Measurements from ENCODE around the gene YRDC.

YRDC gene

DNA sequence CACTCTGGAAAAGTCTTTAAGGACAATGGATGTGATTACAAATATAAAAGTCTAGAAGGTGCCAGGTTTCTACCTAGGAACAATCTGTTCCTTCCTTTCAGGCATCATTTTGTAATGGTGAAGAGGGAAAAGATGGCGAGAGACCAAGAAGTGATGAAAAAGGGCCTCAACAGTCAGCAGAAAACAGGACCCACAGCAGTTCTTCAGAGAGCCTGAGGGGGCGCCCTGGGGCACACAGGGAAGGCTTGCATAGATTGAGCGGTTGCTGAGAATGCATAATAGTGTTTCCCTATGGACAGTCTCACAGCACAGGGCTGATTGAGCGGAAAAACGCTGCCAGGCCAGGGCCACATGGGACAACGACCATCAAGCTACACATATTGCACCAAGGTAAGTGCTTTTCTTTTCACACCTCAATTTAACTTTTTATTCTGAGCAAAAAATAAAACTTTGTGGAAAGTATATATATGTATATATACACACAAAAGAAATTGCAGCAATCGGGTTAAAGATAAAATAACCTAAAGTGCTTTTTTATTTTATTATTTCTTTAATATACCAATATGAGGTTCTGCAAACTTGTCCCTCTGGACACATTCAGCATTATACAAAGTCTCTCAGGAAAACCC lies 3.1 kb upstream of the YRDC start:
- TF ChIP-seq GLIS3 (CRISPR knock-in tag; IDR thresholded peaks at IDR 0.05) = no peak
- TF ChIP-seq ARNTL (CRISPR knock-in tag; IDR thresholded peaks at IDR 0.05; ENCODE audit: borderline replicate concordance, low read depth) = no peak
- TF ChIP-seq CSDC2 (CRISPR knock-in tag; IDR thresholded peaks at IDR 0.05) = no peak
- TF ChIP-seq POU6F1 (CRISPR knock-in tag; IDR thresholded peaks at IDR 0.05; ENCODE audit: borderline replicate concordance, low read depth) = no peak
- TF ChIP-seq, protein P1, sequence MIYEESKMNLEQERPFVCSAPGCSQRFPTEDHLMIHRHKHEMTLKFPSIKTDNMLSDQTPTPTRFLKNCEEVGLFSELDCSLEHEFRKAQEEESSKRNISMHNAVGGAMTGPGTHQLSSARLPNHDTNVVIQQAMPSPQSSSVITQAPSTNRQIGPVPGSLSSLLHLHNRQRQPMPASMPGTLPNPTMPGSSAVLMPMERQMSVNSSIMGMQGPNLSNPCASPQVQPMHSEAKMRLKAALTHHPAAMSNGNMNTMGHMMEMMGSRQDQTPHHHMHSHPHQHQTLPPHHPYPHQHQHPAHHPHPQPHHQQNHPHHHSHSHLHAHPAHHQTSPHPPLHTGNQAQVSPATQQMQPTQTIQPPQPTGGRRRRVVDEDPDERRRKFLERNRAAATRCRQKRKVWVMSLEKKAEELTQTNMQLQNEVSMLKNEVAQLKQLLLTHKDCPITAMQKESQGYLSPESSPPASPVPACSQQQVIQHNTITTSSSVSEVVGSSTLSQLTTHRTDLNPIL (CRISPR knock-in tag; IDR thresholded peaks at IDR 0.05; ENCODE audit: low read depth) = no peak
- no peak for TF ChIP-seq ZC3H10 (CRISPR knock-in tag; IDR thresholded peaks at IDR 0.05)
- TF ChIP-seq ESRRG (CRISPR knock-in tag; IDR thresholded peaks at IDR 0.05) = no peak
- TF ChIP-seq, protein P2, sequence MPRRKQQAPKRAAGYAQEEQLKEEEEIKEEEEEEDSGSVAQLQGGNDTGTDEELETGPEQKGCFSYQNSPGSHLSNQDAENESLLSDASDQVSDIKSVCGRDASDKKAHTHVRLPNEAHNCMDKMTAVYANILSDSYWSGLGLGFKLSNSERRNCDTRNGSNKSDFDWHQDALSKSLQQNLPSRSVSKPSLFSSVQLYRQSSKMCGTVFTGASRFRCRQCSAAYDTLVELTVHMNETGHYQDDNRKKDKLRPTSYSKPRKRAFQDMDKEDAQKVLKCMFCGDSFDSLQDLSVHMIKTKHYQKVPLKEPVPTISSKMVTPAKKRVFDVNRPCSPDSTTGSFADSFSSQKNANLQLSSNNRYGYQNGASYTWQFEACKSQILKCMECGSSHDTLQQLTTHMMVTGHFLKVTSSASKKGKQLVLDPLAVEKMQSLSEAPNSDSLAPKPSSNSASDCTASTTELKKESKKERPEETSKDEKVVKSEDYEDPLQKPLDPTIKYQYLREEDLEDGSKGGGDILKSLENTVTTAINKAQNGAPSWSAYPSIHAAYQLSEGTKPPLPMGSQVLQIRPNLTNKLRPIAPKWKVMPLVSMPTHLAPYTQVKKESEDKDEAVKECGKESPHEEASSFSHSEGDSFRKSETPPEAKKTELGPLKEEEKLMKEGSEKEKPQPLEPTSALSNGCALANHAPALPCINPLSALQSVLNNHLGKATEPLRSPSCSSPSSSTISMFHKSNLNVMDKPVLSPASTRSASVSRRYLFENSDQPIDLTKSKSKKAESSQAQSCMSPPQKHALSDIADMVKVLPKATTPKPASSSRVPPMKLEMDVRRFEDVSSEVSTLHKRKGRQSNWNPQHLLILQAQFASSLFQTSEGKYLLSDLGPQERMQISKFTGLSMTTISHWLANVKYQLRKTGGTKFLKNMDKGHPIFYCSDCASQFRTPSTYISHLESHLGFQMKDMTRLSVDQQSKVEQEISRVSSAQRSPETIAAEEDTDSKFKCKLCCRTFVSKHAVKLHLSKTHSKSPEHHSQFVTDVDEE (CRISPR knock-in tag; IDR thresholded peaks at IDR 0.05) = no peak
- TF ChIP-seq BACH2 (CRISPR knock-in tag; IDR thresholded peaks at IDR 0.05; ENCODE audit: borderline replicate concordance) = no peak
- TF ChIP-seq SNAI2 (CRISPR knock-in tag; IDR thresholded peaks at IDR 0.05) = no peak
- no peak for TF ChIP-seq TOX (CRISPR knock-in tag; IDR thresholded peaks at IDR 0.05; ENCODE audit: borderline replicate concordance)
- ATAC-seq = peak; percentile 59

DNA sequence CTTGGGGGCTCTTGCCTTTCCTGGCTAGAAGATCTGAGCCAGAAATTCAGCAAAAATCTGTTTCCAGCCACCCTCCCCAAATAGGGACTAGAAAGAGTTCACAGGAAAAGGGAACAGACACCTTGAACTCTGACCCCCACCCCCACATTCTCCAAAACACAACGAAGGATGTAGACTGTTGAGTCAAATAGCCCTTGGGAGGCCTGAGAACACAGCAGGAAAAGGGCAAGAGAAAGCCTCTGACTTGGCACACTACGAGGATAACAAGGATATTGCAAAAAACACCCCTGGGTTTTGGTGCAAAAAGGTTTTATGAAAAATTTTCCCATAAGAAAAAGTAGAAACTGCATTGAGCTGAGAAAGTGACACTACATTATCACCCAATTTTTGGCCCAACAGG lies 1.9 kb upstream of the YRDC start:
- TF ChIP-seq ZNF565 (CRISPR knock-in tag; conservative IDR thresholded peaks at IDR 0.05; ENCODE audit: low read depth) (no peak), BACH2 (CRISPR knock-in tag; IDR thresholded peaks at IDR 0.05; ENCODE audit: borderline replicate concordance) (no peak), TCF4 (CRISPR knock-in tag; IDR thresholded peaks at IDR 0.05; ENCODE audit: borderline replicate concordance) (no peak), POU6F1 (CRISPR knock-in tag; IDR thresholded peaks at IDR 0.05; ENCODE audit: borderline replicate concordance, low read depth) (no peak), OSR1 (CRISPR knock-in tag; IDR thresholded peaks at IDR 0.05) (no peak), ZC3H10 (CRISPR knock-in tag; IDR thresholded peaks at IDR 0.05) (no peak), ZNF70 (CRISPR knock-in tag; IDR thresholded peaks at IDR 0.05) (no peak), ZNF8 (CRISPR knock-in tag; IDR thresholded peaks at IDR 0.05) (no peak), PPARA (CRISPR knock-in tag; IDR thresholded peaks at IDR 0.05; ENCODE audit: borderline replicate concordance) (no peak), ZFP30 (CRISPR knock-in tag; IDR thresholded peaks at IDR 0.05) (no peak), SNAI2 (CRISPR knock-in tag; IDR thresholded peaks at IDR 0.05) (no peak)
- TF ChIP-seq, protein P2 (CRISPR knock-in tag; IDR thresholded peaks at IDR 0.05) = no peak
- no peak for ATAC-seq
